Smooth muscle cell (in vitro differentiated cells): ENCODE measurements around the gene CREB5. TPM values are rescaled to one million over a fixed set of nuclear protein-coding genes. Genes with fewer than 3 reads are reported as not detected.

Source experiments
- DNase-seq: peaks from one replicate; lab custom pipeline; 2025; ENCODE audit not compliant: unreplicated experiment; lab: John Stamatoyannopoulos, UW
- H2AFZ ChIP-seq: fragments of 200-600 bp; sonication (generic); 2 replicates; pipeline ENCODE4 v1.6.0; 2016; ENCODE audit warnings: antibody characterized with exemption, low read depth, mild to moderate bottlenecking
- H3F3A ChIP-seq: fragments of 200-600 bp; sonication (generic); 2 replicates; pipeline ENCODE4 v1.6.0; 2017; ENCODE audit warnings: antibody characterized with exemption, low read depth
- H3K27ac ChIP-seq: fragments of 200-600 bp; sonication (generic); 2 replicates; pipeline ENCODE4 v1.5.1; 2016; ENCODE audit warnings: low read depth, mild to moderate bottlenecking
- H3K27me3 ChIP-seq: fragments of 200-600 bp; sonication (generic); 2 replicates; pipeline ENCODE4 v1.6.1; 2016; ENCODE audit warnings: low read depth, mild to moderate bottlenecking
- H3K36me3 ChIP-seq: fragments of 200-600 bp; sonication (generic); 2 replicates; pipeline ENCODE4 v1.5.1; 2016; ENCODE audit warnings: low read depth
- H3K4me1 ChIP-seq: fragments of 200-600 bp; sonication (generic); 2 replicates; pipeline ENCODE4 v1.5.1; 2016; ENCODE audit warnings: low read depth
- H3K4me2 ChIP-seq: fragments of 200-600 bp; sonication (generic); 2 replicates; pipeline ENCODE4 v1.6.0; 2016; ENCODE audit warnings: mild to moderate bottlenecking
- H3K4me3 ChIP-seq: fragments of 200-600 bp; sonication (generic); 2 replicates; pipeline ENCODE4 v1.5.1; 2016; ENCODE audit warnings: mild to moderate bottlenecking
- H3K79me2 ChIP-seq: fragments of 200-600 bp; sonication (generic); 2 replicates; pipeline ENCODE4 v1.6.0; 2016; ENCODE audit warnings: low read depth, mild to moderate bottlenecking
- H3K9ac ChIP-seq: fragments of 200-600 bp; sonication (generic); 2 replicates; pipeline ENCODE4 v1.6.0; 2016; ENCODE audit warnings: low read depth
- H3K9me3 ChIP-seq: fragments of 200-600 bp; sonication (generic); replicated peaks from 2 replicates; pipeline ENCODE4 v1.5.1; 2016; ENCODE audit warnings: low read depth
- H4K20me1 ChIP-seq: fragments of 200-600 bp; sonication (generic); 2 replicates; pipeline ENCODE4 v1.6.0; 2016; ENCODE audit warnings: low read depth
- CTCF ChIP-seq: fragments of 200-600 bp; sonication (generic); IDR thresholded peaks from 2 replicates; pipeline ENCODE4 v1.5.1; 2017; ENCODE audit warnings: borderline replicate concordance, mild to moderate bottlenecking, antibody characterized with exemption; ENCODE audit not compliant: insufficient read depth, poor library complexity, severe bottlenecking
- WGBS: methylation state at CpG from one replicate; pipeline ENCODE4 v1.1.7; 2016; ENCODE audit warnings: low lambda C conversion rate; 5-methylcytosine and 5-hydroxymethylcytosine counted together
- polyA plus RNA-seq: library from polyadenylated mRNA; unstranded; fragments of >200 nt; fragmentation: Nextera tagmentation; extraction: Ambion mirVana; gene quantifications from 2 replicates; pipeline ENCODE4 v1.2.1, GENCODE V29; 2016
- total RNA-seq: library from RNA; depleted of rRNA; stranded (reverse); fragments of >200 nt; gene quantifications from 2 replicates; pipeline ENCODE4 v1.2.3, GENCODE V29; 2014

CREB5 gene
- total and polyA plus RNA-seq, 2 experiments from 2014 or later, result 6.2 to 18.2 TPM

- H3K9ac ChIP-seq, result no peak overlapping the region
- no peaks in the 10 kb centered on the region for H3F3A ChIP-seq
- H3K4me2 ChIP-seq, result no peak overlapping the region
- H3K27ac ChIP-seq, result no peak overlapping the region
- no peak overlapping the region for H2AFZ ChIP-seq
- H3K79me2 ChIP-seq, result no peaks in the 10 kb centered on the region
- no peak for TF ChIP-seq CTCF
- H4K20me1 ChIP-seq, result no peaks in the 10 kb centered on the region
- H3K36me3 ChIP-seq, result no peaks in the 10 kb centered on the region
- DNase-seq, result no peak
- H3K27me3 ChIP-seq, result no peaks in the 10 kb centered on the region
- no peaks in the 10 kb centered on the region for H3K4me1 ChIP-seq
- no peaks in the 10 kb centered on the region for H3K9me3 ChIP-seq
- 80% methylated on average over 2 of the region's 2 CpGs for WGBS
- H3K4me3 ChIP-seq, result no peak overlapping the region
Observed at GRCh38 chr7:28376634-28377033, 35.7 kb upstream of the CREB5 start.

GRCh38 chr7:28378574-28379149, 33.7 kb upstream of the CREB5 start:
- no peaks in the 10 kb centered on the region for H3K36me3 ChIP-seq
- no peaks in the 10 kb centered on the region for H3K79me2 ChIP-seq
- no peaks in the 10 kb centered on the region for H4K20me1 ChIP-seq
- no peak overlapping the region for H2AFZ ChIP-seq
- no peaks in the 10 kb centered on the region for H3K4me1 ChIP-seq
- DNase-seq, result no peak
- no peaks in the 10 kb centered on the region for H3K9me3 ChIP-seq
- H3K4me2 ChIP-seq, result no peak overlapping the region
- no peak overlapping the region for H3K27ac ChIP-seq
- no peak for TF ChIP-seq CTCF
- WGBS, result 90% methylated on average over 3 of the region's 3 CpGs
- H3K27me3 ChIP-seq, result no peaks in the 10 kb centered on the region
- H3K4me3 ChIP-seq, result no peak overlapping the region
- no peaks in the 10 kb centered on the region for H3F3A ChIP-seq
- H3K9ac ChIP-seq, result no peak overlapping the region

GRCh38 chr7:28381466-28381865, 30.9 kb upstream of the CREB5 start:
- H3K9ac ChIP-seq, result no peak overlapping the region
- H3K4me1 ChIP-seq, result no peaks in the 10 kb centered on the region
- H3K36me3 ChIP-seq, result no peaks in the 10 kb centered on the region
- no peak for DNase-seq
- H3K27me3 ChIP-seq, result no peaks in the 10 kb centered on the region
- 85% methylated on average over 3 of the region's 3 CpGs for WGBS
- H4K20me1 ChIP-seq, result no peaks in the 10 kb centered on the region
- H3K27ac ChIP-seq, result no peak overlapping the region
- H3K4me3 ChIP-seq, result no peak overlapping the region
- no peak for TF ChIP-seq CTCF
- no peak overlapping the region for H2AFZ ChIP-seq
- no peaks in the 10 kb centered on the region for H3F3A ChIP-seq
- no peak overlapping the region for H3K4me2 ChIP-seq
- H3K79me2 ChIP-seq, result no peaks in the 10 kb centered on the region
- no peaks in the 10 kb centered on the region for H3K9me3 ChIP-seq

GRCh38 chr7:28382144-28382543, 30.2 kb upstream of the CREB5 start:
- H3F3A ChIP-seq, result no peaks in the 10 kb centered on the region
- H3K4me3 ChIP-seq, result no peak overlapping the region
- no peak for TF ChIP-seq CTCF
- no peaks in the 10 kb centered on the region for H4K20me1 ChIP-seq
- H3K9ac ChIP-seq, result no peak overlapping the region
- 94% methylated on average over 5 of the region's 5 CpGs for WGBS
- no peaks in the 10 kb centered on the region for H3K27me3 ChIP-seq
- no peaks in the 10 kb centered on the region for H3K79me2 ChIP-seq
- H3K4me1 ChIP-seq, result no peaks in the 10 kb centered on the region
- no peak overlapping the region for H3K4me2 ChIP-seq
- no peaks in the 10 kb centered on the region for H3K9me3 ChIP-seq
- H3K36me3 ChIP-seq, result no peaks in the 10 kb centered on the region
- H3K27ac ChIP-seq, result no peak overlapping the region
- no peak overlapping the region for H2AFZ ChIP-seq
- no peak for DNase-seq
